ENCODE measurements around the gene VAX1.
"Not testable (repeated sequence)": the region's sequence is repeated elsewhere in the genome, so short reads cannot be mapped to it uniquely, and the experiment has no call there.

Gene VAX1

DNA sequence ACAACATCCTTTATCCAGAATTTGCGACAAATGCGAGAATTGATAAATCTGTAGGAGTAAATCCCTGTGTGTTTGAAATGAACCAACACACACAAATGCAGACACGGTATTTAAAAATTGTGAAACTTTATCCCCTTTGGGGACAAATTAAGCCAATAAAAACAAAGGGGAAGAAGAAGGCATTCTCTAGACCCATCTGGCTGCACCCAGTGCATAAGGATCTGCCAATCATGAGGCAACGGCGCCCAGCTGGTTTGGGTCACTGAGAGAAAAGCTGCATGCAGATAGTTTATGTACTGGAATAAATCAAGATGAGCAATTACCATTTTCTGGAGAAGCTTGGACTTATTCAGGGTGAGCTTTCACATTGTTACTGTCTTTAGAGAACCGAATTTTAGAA, 45.7 kb downstream of the VAX1 start:
- TF ChIP-seq POLR2A (IDR thresholded peaks at IDR 0.05; ENCODE audit: low read length) (no peak), GATA1 (IDR thresholded peaks at IDR 0.05; ENCODE audit: low read depth, low read length) (no peak)
- no peak for DNase-seq

DNA sequence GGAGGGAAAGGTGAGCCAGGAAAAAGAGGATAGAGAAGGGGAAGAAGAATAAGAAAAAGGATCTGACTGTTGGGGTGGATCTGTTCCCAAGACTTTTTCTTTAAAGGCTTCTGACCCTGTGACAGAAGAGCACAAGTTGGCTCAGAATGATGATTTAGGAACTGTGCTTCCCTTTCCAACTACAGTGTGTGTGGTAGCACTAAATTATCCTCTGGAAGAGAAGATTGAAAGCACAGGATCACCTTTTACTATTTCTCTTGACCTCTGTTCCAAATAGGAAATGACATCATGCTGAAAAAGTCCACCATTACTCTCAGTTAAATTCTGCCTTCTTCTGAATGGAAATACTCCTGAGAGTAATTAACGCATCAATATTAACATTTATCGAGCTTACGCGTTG, 47.2 kb downstream of the VAX1 start:
- DNase-seq = no peak
- no peak for TF ChIP-seq GATA1 (IDR thresholded peaks at IDR 0.05; ENCODE audit: low read depth, low read length)
- TF ChIP-seq POLR2A (IDR thresholded peaks at IDR 0.05; ENCODE audit: low read length) = no peak

DNA sequence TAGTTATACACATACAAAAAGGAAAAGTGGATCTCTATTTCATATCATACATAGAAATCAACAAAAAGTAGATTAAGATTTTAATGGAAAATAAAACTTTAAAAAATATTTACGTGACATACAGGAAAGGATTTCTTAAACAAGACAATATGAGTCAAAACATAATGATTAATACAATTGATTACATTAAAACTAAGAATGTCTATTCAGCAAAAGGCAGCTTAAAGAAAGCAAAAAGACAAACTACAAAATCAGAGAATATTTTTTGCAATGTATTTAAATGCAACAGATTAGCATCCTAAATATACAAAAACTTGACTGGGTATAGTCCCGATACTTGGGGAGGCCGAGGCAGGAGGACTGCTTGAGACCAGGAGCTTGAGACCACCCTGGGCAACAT, 50.5 kb downstream of the VAX1 start:
- DNase-seq = no peak
- TF ChIP-seq POLR2A (IDR thresholded peaks at IDR 0.05; ENCODE audit: low read length) (no peak), GATA1 (IDR thresholded peaks at IDR 0.05; ENCODE audit: low read depth, low read length) (no peak)

DNA sequence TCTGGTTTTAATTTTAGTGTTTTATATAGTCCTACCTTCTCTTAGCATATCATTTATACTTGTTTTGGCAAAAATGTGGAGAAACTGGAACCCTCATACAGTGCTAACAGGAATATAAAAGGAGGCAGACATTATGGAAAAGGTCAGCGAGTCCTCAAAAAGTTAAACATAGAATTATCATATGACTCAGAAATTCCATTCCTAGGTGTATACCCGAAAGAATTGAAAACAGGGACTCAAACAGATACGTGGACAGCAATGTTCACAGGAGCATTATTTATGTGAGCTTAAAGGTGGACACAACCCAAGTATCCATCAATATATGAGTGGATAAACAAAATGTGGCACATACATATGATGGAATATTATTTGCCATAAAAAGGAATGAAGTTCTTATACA, 51.5 kb downstream of the VAX1 start:
- TF ChIP-seq POLR2A (IDR thresholded peaks at IDR 0.05; ENCODE audit: low read length) (no peak), GATA1 (IDR thresholded peaks at IDR 0.05; ENCODE audit: low read depth, low read length) (no peak)
- no peak for DNase-seq

- DNase-seq = not testable (repeated sequence)
These were observed 53.4 kb downstream of the VAX1 start for GRCh38 chr10:117084421-117085246.
